ES-I3 (cell line): ENCODE results near the gene VAPB.

Experiments
- H3K36me3 ChIP-seq: 2 replicates; pipeline ENCODE4 v1.6.1; 2013; ENCODE audit warnings: mild to moderate bottlenecking, low read length, control low read depth, moderate library complexity; ENCODE audit not compliant: insufficient read depth
- H3K4me1 ChIP-seq: 2 replicates; pipeline ENCODE4 v1.6.1; 2013; ENCODE audit warnings: mild to moderate bottlenecking, control low read depth, low read length; ENCODE audit not compliant: insufficient read depth
- H3K9ac ChIP-seq: 2 replicates; pipeline ENCODE4 v1.6.1; 2013; ENCODE audit warnings: low read depth, mild to moderate bottlenecking, low read length, moderate library complexity
- H3K9me3 ChIP-seq: 2 replicates; pipeline ENCODE4 v1.6.1; 2013; ENCODE audit warnings: mild to moderate bottlenecking, low read length, moderate library complexity; ENCODE audit not compliant: control insufficient read depth, insufficient read depth

The VAPB gene, protein sequence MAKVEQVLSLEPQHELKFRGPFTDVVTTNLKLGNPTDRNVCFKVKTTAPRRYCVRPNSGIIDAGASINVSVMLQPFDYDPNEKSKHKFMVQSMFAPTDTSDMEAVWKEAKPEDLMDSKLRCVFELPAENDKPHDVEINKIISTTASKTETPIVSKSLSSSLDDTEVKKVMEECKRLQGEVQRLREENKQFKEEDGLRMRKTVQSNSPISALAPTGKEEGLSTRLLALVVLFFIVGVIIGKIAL

DNA sequence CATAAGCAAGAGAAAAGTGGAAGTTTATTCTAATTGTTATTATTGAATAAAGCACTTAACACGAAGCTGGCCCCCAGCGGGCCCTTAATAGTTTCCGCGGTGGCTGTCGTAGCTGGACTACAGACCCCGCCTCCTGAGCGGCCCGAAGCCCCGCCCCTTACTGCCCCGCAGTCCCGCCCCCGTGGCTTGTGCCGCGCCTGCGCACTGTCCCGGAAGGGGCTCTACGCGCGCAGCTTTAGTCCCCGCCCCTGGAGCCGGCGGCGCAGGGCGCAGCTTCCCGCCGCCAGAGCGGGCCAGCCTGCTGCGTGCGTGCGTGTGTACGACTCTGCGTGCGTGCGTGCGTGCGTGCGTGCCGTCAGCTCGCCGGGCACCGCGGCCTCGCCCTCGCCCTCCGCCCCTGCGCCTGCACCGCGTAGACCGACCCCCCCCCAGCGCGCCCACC is at the start of gene VAPB:
VAPB (plus strand) TSS at position 348 of the 442 bp plus-strand sequence. CDS start 231 bp downstream, outside the sequence.
- peak within 1 kb of the TSS; percentile 89 for H3K9ac ChIP-seq
- no peaks in the 10 kb centered on the region for H3K9me3 ChIP-seq
- H3K36me3 ChIP-seq: no peaks in the 10 kb centered on the region; the same call in 1 of the 2 replicates
- peaks cover 4% of the 10 kb centered on the region for H3K4me1 ChIP-seq

DNA sequence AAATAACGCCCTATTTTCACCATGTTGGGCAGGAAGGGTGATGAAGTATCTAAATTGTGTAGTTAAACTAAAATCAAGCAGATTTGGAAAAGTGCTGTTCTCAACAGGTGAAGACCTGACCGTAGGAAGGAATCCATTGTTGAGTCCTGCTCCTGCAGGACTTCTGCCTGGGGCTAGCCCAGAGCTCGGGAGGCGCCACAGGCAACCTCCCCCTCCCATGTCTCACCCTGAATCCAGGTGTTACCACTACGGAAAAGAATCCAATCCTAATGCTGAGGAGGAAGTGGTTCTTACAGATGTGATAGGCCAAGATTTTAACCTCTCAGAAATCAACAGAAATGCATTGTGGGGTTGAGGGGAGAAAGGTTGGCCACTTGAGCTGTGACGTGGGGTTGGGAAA is 49.3 kb upstream of the VAPB start:
- Histone ChIP-seq H3K9me3 (no peaks in the 10 kb centered on the region), H3K4me1 (peaks cover 7% of the 10 kb centered on the region; the same call in 1 of the 2 replicates), H3K36me3 (no peaks in the 10 kb centered on the region), H3K9ac (no peak overlapping the region)

GRCh38 chr20:58340151-58340550 is 48.9 kb upstream of the VAPB start:
- H3K9me3 ChIP-seq: no peaks in the 10 kb centered on the region
- peaks cover 7% of the 10 kb centered on the region; the same call in 1 of the 2 replicates for H3K4me1 ChIP-seq
- H3K36me3 ChIP-seq: no peaks in the 10 kb centered on the region
- H3K9ac ChIP-seq: no peak overlapping the region

- Histone ChIP-seq H3K4me1 (peaks cover 7% of the 10 kb centered on the region; the same call in 1 of the 2 replicates), H3K36me3 (no peaks in the 10 kb centered on the region), H3K9me3 (no peaks in the 10 kb centered on the region), H3K9ac (no peak overlapping the region)
Observed at GRCh38 chr20:58340853-58341252, 48.2 kb upstream of the VAPB start.

- Histone ChIP-seq H3K9me3 (no peaks in the 10 kb centered on the region), H3K9ac (no peak overlapping the region), H3K36me3 (no peaks in the 10 kb centered on the region), H3K4me1 (peaks cover 7% of the 10 kb centered on the region; the same call in 1 of the 2 replicates)
Observed at GRCh38 chr20:58342104-58342945, 46.7 kb upstream of the VAPB start.

- Histone ChIP-seq H3K36me3 (no peaks in the 10 kb centered on the region), H3K9ac (no peak overlapping the region), H3K9me3 (no peaks in the 10 kb centered on the region), H3K4me1 (peaks cover 7% of the 10 kb centered on the region; the same call in 1 of the 2 replicates)
Observed at GRCh38 chr20:58344741-58345140, 44.3 kb upstream of the VAPB start.

- no peaks in the 10 kb centered on the region for H3K36me3 ChIP-seq
- no peaks in the 10 kb centered on the region for H3K9me3 ChIP-seq
- H3K9ac ChIP-seq: no peak overlapping the region
- H3K4me1 ChIP-seq: no peaks in the 10 kb centered on the region
Observed at GRCh38 chr20:58349570-58349969, 39.5 kb upstream of the VAPB start.

DNA sequence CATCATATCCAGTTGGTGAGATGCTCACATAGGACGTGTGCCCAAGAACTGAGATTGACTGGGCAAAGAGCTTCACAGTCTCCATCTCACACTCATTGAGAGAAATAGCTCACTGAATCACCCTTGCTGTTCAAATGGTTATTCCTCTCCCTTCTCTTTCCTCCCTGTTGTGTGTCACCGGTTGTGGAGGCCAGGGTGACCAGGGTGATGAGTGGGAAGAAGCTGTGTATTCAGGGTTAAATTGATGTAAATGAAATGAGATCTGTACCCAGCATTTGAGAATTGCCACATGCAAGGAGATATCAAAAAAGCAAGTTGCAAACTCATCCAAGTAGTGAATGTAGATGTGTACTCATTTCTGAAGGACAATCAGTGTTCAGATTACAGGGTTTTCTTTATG is 36.6 kb upstream of the VAPB start:
- H3K36me3 ChIP-seq: no peaks in the 10 kb centered on the region; the same call in 1 of the 2 replicates
- no peak overlapping the region for H3K9ac ChIP-seq
- no peaks in the 10 kb centered on the region for H3K9me3 ChIP-seq
- no peaks in the 10 kb centered on the region for H3K4me1 ChIP-seq

DNA sequence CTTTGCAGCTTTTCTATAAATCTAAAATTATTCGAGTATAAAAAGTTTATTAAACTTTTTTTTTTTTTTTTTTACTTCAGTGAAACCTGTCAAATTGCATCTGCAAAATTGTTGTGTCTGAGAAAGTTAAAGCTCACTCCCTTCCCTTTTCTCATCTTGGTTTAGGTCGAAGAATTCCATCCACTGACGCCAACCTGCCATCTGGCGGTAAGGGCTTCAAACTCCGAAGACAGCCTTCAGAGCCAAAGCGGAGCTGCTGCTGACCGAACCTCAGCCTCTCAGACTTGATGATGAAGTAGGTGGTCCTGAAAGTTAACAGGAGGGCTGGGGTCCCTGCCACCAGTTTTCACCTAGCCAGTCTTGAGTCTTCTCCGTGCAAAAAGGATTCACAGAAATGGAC is 29.6 kb upstream of the VAPB start:
- Histone ChIP-seq H3K9me3 (no peaks in the 10 kb centered on the region), H3K9ac (no peak overlapping the region), H3K4me1 (no peaks in the 10 kb centered on the region), H3K36me3 (peaks cover 3% of the 10 kb centered on the region; the same call in 1 of the 2 replicates)

- H3K36me3 ChIP-seq: 0 out of 2 replicates have a peak, but pooled peaks cover 3% of the 10 kb centered on the region
- H3K4me1 ChIP-seq: no peaks in the 10 kb centered on the region
- H3K9me3 ChIP-seq: no peaks in the 10 kb centered on the region
- H3K9ac ChIP-seq: no peak overlapping the region
Observed at GRCh38 chr20:58360936-58361335, 28.1 kb upstream of the VAPB start.

- H3K9me3 ChIP-seq: no peaks in the 10 kb centered on the region
- H3K4me1 ChIP-seq: no peaks in the 10 kb centered on the region
- 0 out of 2 replicates have a peak, but pooled peaks cover 3% of the 10 kb centered on the region for H3K36me3 ChIP-seq
- no peak overlapping the region for H3K9ac ChIP-seq
Observed at GRCh38 chr20:58361481-58362205, 27.4 kb upstream of the VAPB start.

GRCh38 chr20:58362206-58362516 is 26.9 kb upstream of the VAPB start:
- no peaks in the 10 kb centered on the region for H3K9me3 ChIP-seq
- H3K4me1 ChIP-seq: no peaks in the 10 kb centered on the region
- 0 out of 2 replicates have a peak, but pooled peaks cover 3% of the 10 kb centered on the region for H3K36me3 ChIP-seq
- H3K9ac ChIP-seq: no peak overlapping the region

DNA sequence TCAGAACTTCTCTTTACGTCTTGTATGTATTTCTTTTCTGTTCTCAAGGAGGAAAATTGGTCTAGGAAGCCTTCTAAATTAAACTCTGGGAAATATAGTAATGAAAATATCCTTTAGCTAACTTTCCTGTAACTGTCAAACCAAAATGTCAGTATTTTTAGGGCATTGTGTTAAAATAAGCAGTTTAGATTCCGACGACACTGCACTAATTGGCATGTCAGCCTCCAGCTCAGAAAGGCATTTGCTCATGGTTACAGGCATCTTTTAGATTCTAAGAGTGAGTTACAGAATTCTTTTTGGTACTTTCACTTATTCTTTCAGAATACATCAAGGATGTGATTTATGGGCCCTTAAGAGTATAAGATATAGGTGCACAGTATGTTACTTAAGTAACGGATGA is 26.1 kb upstream of the VAPB start:
- H3K36me3 ChIP-seq: 0 out of 2 replicates have a peak, but pooled peaks cover 3% of the 10 kb centered on the region
- no peaks in the 10 kb centered on the region for H3K9me3 ChIP-seq
- H3K9ac ChIP-seq: no peak overlapping the region
- H3K4me1 ChIP-seq: no peaks in the 10 kb centered on the region

DNA sequence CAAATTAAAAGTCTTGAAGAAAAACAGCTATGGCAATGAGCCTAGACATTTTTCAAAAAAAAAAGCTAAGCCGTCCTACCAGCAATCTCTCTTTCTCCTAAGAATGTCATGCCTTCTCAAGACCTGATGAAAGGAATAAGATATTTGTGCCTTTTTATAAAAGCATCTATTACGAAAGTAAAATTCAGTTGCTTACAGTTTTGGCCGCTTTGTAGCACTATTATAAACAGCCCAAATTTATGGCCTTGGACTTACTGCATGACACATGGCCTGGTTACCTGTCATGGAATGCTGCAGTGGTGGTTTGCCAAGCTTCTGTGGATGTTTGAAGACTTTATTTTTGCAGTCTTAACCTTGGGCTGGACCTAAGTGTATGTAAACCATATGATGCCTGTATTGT is 22.2 kb upstream of the VAPB start:
- H3K4me1 ChIP-seq: no peaks in the 10 kb centered on the region
- H3K36me3 ChIP-seq: no peaks in the 10 kb centered on the region
- H3K9me3 ChIP-seq: no peaks in the 10 kb centered on the region
- no peak overlapping the region for H3K9ac ChIP-seq
